ENCODE data around the gene FAR2.

GRCh38 chr12:29277231-29277630 is 128.2 kb downstream of the FAR2 start:
- TF ChIP-seq CTCF (conservative IDR thresholded peaks at IDR 0.05 in 1 of 2, IDR thresholded peaks at IDR 0.05 in 1 of 2; ENCODE audit: low read depth in 1 of 2, low read length in 2 of 2), result no peak
- no peak for TF ChIP-seq EZH2 (IDR thresholded peaks at IDR 0.05; ENCODE audit: low read length, missing control alignments)

All from fibroblast of lung (primary cell).